ENCODE data around the gene KCNQ2.
"Not testable (repeated sequence)": the region's sequence is repeated elsewhere in the genome, so short reads cannot be mapped to it uniquely, and the experiment has no call there.

KCNQ2 gene

DNA sequence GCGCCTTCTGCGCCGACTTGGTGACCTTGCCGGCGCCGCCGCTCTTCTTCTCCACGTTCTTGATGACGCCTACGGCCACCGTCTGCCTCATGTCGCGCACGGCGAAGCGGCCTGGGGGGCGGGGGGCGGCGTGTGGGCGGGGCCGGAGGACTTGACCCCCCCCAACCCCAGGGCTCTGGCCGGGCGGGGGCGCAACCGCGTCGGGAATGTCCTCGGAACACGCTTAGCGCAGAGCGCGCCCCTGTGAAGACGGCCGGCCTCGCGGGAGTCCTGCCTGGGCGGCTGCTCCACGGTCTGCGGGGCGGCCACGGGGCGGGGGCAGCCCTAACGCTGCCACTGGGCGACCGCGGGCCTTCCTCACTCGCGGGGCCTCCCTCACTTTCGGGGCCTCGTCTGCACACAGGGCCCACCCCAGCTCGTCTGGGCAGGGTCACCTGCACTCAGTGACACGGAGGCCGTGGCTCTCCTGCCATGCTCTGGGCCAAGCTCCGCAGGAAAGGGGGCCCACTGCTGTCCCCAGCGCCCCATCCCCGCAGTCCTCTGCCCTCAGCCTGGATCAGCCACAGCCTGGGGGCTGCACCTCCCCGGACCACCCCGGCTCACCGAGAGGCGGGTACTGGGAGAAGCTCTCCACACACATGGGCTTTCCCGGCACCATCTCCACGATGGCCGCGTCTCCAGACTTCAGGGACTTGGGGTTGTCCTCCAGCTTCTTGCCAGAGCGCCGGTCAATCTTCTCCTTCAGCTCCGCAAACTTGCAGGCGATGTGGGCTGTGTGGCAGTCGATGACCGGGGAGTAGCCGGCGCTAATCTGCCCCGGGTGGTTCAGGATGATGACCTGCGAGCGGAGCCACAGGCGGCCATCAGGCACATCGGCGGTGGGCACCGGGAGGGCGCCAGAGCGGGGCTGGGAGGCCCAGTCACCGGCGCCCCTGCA lies 16.1 kb upstream of the KCNQ2 start:
- DNase-seq = no peak

DNA sequence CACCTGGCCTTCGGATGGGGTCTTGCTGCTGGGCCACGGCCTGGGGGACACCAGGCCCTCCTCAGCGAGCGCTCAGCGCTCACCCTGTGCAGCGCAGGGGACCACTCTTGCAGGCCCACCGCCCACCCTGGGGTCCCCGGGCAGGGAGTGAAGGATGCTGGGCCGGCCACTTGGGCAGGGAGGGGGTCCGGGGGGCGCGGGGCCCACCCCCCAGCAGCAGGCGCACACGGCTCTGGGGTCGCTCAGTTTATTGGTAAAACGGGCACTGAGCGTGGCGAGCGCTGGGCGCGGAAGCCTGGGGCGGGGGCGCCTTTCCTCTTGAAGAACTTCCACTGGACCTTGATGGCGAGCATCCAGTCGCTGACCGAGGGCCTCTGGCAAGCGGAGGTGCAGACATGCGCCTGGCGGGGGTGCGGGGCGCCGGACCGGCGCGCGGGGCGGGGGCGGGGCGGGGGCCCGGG lies 15.4 kb upstream of the KCNQ2 start:
- no peak for DNase-seq

DNA sequence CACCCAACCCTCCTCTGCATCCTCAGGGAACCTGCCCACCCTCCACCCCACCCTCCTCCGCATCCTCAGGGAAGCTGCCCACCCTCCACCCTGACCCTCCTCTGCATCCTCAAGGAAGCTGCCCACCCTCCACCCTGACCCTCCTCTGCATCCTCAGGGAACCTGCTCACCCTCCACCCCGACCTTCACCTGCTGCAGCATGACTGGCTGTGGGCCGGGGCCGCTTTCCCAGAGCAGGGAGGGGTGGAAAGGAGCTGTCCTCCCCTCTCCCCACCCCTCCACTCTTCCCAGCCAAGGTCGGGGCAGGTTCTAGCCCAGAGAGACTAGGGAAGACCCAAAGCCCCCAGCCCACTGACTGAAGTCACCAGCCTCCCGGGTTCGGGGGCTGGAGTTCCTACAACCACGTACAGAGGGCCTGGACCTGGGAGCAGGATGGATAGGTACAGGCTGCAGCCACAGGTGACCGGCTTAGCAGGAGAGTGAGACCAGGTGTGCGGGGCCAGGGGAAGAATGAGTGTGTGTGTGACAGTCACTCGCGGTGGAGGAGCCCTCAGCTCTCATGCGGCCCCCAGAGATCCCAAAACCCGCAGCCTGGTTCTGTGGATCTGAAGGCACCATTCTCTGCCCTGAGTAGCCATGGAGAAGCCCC lies 14.8 kb upstream of the KCNQ2 start:
- no peak for DNase-seq

DNA sequence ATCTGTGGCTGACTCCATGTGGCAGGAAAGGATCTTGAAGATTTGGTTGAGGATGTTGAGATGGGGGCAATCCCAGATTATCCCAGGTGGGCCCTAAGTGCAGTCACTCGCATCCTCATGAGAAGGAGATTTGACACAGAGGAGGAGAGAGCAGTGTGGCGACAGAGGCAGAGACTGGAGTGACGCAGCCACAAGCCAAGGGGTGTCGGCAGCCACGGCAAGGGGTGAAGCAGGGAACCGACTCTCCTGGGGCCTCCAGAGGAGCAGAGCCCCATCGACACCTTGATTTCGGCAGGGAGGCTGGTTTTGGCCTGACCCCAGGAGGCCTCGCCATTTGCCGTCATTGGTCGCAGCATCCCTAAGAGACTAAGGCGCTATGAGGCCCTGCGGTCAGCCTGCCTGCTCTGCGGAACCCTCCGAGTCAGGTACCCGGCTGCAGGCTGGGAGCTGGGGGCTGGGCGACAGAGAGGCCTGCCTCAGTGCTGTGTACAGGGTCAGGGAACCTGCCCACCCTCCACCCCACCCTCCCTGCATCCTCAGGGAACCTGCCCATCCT lies 13.9 kb upstream of the KCNQ2 start:
- no peak for DNase-seq

DNA sequence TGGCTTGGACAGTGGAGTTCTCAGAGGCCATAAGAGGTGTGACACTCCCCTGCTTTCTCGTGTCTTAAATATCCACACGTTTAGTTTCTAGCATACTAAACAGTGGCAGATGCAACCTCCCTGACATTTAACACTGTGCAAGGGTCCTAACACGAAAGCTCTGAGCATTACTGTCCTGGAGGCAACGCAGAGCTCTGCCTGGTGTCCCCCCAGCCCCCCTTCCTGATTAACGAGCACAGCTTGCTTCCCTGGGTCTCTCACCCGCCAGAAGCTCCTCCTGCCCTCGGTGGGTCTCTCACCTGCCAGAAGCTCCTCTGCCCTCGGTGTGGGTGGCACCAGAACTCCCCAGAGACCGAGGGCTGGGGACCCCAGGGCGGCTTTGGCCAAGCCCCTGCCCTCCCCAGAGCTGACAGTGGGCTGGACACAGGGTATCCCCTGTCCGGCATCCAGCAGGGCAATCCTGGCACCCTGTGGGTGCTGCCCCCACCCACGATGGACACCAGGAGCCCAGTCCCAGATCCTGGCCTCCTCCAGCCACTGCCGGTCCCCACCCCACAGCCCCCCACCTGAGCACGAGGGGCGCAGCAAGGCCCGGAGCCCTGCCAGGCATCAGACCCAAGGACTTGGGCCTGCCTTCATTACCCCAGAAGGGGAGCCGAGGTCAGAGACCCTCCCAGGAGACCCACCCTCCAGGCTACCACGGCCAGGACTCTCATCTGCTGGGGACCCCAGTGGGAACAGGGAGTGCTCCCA lies 12.4 kb upstream of the KCNQ2 start:
- no peak for DNase-seq

- DNase-seq = no peak
These were observed 11.8 kb upstream of the KCNQ2 start for GRCh38 chr20:63484236-63484635.

DNA sequence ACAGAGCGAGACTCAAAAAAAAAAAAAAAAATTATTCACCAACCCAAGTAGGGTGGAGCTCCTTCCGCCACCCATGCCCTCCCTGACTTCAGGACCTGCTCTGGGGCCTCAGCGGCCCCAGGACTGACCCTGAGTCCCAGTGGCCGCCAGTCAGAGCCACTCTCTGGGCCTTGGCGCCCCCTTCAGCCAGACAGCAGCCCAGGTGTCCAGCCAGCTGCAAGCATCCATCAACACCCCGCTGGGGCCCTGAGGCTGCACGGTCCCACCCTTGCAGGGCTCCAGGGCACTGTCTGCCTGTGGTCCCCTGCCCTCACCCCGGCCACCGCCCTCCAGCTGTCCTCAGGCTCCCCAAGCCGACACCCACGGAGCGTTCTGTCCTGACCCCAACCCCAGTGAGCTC lies 11.4 kb upstream of the KCNQ2 start:
- no peak for DNase-seq

GRCh38 chr20:63482021-63482587 lies 9.6 kb upstream of the KCNQ2 start:
- DNase-seq = no peak

- no peak for DNase-seq
These were observed 9.0 kb upstream of the KCNQ2 start for GRCh38 chr20:63481503-63481902.

DNA sequence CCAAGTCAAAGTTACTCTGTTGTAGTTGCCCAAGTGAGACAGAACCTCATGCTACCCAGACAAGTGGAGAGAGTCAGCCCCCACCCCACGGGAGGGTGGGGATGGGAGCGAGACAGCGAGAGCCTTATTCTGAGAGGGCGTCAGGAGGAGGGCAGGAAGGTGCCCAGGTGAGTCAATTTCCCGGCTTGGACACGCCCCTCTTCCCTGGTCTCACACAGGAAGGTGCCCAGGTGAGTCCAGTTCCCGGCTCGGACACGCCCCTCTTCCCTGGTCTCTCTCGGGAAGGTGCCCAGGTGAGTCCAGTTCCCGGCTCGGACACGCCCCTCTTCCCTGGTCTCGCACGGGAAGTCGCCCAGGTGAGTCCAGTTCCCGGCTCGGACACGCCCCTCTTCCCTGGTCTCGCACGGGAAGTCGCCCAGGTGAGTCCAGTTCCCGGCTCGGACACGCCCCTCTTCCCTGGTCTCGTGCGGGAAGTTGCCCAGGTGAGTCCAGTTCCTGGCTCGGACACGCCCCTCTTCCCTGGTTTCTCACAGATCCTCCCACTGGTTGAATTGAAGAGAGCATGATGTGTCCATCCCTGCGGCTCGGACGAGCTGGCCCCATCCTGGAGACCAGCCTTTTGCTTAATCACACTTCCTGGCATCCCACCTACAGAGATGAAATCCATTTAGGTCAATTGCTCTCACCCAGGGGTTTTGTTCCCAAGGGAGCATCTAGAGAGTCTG lies 7.4 kb upstream of the KCNQ2 start:
- DNase-seq = not testable (repeated sequence)

DNA sequence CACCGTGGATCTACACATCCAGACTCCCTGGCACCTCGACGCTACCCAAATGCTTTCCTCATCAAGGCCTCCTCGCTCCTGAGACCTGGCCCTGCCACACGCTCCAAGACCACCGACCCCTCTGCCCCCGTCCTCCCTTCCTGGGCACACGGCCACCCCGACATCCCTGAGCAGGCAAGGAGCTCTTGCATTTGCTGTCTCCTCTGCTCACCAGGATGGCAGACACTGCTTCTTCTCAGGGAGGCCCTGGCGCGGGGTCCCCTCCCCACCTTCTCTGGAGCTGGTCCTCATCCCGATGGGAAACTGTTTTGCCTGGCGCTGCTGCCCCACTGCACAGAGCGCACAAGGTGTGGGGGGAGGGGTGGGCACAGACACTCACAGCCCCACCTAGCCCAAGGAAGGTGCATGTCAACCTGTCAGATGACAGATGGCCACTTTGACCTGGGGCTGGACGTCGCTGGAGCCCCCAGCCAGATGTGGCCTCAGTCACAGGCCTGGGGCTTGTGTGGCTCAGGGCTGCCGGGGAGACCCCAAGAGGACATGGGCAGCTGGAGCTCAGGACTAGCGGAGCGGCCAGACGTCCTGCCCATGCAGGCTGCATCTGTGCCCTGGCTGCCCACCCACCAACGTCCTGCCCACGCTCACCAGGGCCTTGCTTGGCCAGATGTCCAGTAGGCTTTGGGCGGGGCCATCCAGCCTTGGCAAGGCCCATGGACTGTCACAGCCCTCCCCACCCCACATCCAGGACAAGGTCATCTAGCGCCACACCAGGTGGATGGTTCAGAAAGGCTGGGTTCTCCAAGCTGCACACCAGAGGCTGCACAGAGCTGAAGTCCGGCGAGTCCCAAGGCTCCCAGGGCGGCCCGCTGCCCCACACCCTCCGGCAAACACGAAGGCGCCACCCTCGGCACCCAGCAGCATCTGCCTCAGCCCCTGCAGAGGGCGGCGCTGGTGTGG lies 6.2 kb upstream of the KCNQ2 start:
- no peak for DNase-seq

- DNase-seq = no peak
These were observed 5.5 kb upstream of the KCNQ2 start for GRCh38 chr20:63477944-63478343.

DNA sequence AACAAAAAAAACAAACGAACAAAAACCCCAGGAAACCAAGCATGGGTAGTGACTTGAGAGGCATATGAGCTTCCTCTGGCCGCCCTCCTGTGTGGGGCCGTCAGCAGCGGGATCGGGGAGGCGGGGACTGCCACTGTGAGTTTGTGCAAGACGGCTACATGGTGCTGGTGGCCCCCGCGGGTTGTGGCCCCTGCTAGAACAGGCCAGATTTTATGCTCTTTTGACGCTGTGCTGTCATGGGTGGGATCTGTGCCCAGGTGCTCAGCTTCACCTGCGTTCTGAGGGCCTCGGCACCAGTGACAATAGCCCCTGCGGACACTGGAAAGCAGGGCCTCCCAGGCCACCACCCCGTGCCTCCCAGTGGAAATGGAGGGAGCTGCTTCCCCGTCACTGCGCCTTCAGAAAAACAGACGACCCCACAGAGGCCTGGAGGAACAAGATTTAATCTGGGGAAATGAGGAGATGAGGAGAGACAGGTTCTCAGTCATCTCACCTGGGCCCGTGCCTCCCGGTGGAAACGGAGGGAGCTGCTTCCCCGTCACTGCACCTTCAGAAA lies 4.7 kb upstream of the KCNQ2 start:
- no peak for DNase-seq

DNA sequence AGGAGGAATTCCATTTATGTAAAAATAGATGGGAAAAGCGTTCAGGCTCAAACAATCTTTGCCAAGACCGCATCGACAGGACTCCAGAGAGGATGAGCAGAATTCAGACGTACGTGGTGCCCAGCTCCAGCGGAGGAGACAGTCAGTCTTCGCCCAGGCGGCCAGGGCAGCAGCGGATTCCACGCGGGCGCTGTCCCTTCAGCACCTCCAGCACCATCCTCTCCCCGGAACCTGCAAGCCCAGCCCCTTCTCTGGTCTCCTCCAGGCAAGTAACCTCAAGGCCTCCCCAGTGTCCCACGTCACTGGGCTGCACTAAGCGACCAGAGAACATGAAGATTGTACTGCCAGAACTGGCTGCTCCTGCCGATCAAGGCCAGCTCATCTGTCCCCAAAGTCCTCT lies 2.8 kb upstream of the KCNQ2 start:
- no peak for DNase-seq

GRCh38 chr20:63473555-63474449 lies 1.3 kb upstream of the KCNQ2 start:
- DNase-seq = no peak

DNA sequence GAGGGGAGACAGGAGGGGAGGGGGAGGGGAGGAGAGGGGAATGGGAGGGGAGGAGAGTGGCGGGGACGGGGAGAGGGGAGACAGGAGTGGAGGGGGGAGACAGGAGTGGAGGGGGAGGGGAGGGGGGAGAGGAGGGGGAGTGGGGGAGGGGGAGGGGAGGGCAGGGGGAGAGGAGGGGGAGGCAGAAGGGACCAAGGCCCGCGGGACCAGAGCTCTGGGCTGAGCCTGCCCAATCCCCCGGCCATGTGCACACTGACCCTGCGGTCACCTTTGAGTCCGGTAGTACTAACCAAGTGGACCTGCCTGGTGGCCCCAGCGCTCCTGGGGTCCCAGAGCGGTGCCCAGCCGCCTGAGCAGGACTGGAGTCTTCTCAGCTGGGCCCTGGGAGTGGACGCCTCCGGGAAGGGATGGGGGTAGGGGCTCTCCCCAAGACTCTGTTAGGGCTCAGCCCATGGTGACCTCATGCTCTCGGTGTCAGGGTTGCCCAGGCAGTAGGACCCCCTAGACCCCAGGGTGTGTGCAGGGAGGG lies 471 bp upstream of the KCNQ2 start:
- no peak for DNase-seq

- no peak for DNase-seq
These were observed 806 bp downstream of the KCNQ2 start for GRCh38 chr20:63471717-63471980.

GRCh38 chr20:63471002-63471716 lies 1.3 kb downstream of the KCNQ2 start:
- DNase-seq = no peak

DNA sequence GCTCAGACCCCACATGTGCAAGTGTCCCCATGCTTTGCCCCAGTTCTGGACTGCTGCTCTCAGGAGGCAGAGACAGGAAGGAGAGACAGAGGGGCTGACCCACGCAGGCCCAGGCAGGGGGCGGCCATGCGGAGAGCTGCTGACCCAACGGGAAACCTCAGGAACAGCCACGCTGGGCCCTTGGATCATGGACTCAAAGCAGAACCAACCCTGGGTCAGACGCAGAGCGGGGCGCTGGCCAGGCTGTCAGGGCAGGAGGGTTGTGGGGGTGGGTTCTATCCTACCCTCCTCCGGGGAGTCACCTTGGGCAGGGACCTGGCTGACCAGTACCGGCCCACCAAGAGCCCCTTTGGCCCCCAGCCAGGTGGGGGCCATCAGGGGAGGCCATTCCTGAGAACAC lies 2.0 kb downstream of the KCNQ2 start:
- no peak for DNase-seq

Measured in SIG-M5 (cell line).